GM12864 (cell line): ENCODE results near the gene GPR180.
A peak's percentile ranks its signal among the peaks of the same experiment; 100 is the strongest.

Experiments used
- DNase-seq: peaks from one replicate; pipeline ENCODE4 v3.0.0-alpha.2; 2011; ENCODE audit warnings: low read depth
- H3K4me3 ChIP-seq: 2 replicates; pipeline ENCODE4 v1.5.1; 2011; ENCODE audit warnings: mild to moderate bottlenecking, low read depth, low read length, control low read depth
- CTCF ChIP-seq: IDR thresholded peaks from 2 replicates; pipeline ENCODE4 v1.5.1; 2011; ENCODE audit warnings: low read depth, mild to moderate bottlenecking, moderate library complexity, low read length, control low read depth, inconsistent platforms; ENCODE audit errors: missing control alignments

GPR180 gene

GRCh38 chr13:94667190-94667589, 65.5 kb downstream of the GPR180 start:
- TF ChIP-seq CTCF: no peak
- DNase-seq: no peak
- H3K4me3 ChIP-seq: no peak overlapping the region

GRCh38 chr13:94672400-94672799, 70.7 kb downstream of the GPR180 start:
- H3K4me3 ChIP-seq: no peak overlapping the region
- no peak for DNase-seq
- no peak for TF ChIP-seq CTCF

GRCh38 chr13:94673851-94674250, 72.2 kb downstream of the GPR180 start:
- no peak for TF ChIP-seq CTCF
- no peak for DNase-seq
- no peak overlapping the region for H3K4me3 ChIP-seq

- DNase-seq: no peak
- no peak overlapping the region for H3K4me3 ChIP-seq
- peak; percentile 84 for TF ChIP-seq CTCF
These were observed 73.1 kb downstream of the GPR180 start for GRCh38 chr13:94674609-94675348.

- no peak overlapping the region for H3K4me3 ChIP-seq
- no peak for DNase-seq
- TF ChIP-seq CTCF: no peak
These were observed 76.1 kb downstream of the GPR180 start for GRCh38 chr13:94677799-94678198.

GRCh38 chr13:94678845-94679244, 77.2 kb downstream of the GPR180 start:
- no peak for TF ChIP-seq CTCF
- H3K4me3 ChIP-seq: no peak overlapping the region
- DNase-seq: no peak

GRCh38 chr13:94679614-94680013, 78.0 kb downstream of the GPR180 start:
- DNase-seq: no peak
- no peak for TF ChIP-seq CTCF

More at GRCh38 chr13:94679614-94680013, 78.0 kb downstream of the GPR180 start:
- H3K4me3 ChIP-seq: no peak overlapping the region
